Gastroesophageal sphincter (tissue), 3 donors: ENCODE data around the gene SSRP1.

Experiments
- EP300 ChIP-seq: sonication (generic); formaldehyde crosslinking; IDR thresholded peaks from one replicate; pipeline ENCODE4 v1.6.1; 2017; ENCODE audit warnings: antibody characterized with exemption, mild to moderate bottlenecking
- POLR2A ChIP-seq, 2 donors: fragments of 450-650 bp; IDR thresholded peaks; one replicate each; pipeline ENCODE4 v1.6.1; 2017; ENCODE audit warnings: antibody characterized with exemption in 2 of 2, mild to moderate bottlenecking in 2 of 2, moderate library complexity in 1 of 2
- POLR2AphosphoS5 ChIP-seq: sonication (generic); formaldehyde crosslinking; IDR thresholded peaks from one replicate; pipeline ENCODE4 v1.6.1; 2017; ENCODE audit warnings: antibody characterized with exemption
- TF ChIP-seq, protein P1 (sequence below), 4 experiments: fragments of 200-600 bp in 2 of 4; fragments of 450-650 bp in 2 of 4; sonication (generic) in 1 of 4; IDR thresholded peaks; one replicate each; pipeline ENCODE4 v1.5.1; 2017 to 2019; ENCODE audit warnings: antibody characterized with exemption in 4 of 4, mild to moderate bottlenecking in 2 of 4, moderate library complexity in 2 of 4

DNA sequence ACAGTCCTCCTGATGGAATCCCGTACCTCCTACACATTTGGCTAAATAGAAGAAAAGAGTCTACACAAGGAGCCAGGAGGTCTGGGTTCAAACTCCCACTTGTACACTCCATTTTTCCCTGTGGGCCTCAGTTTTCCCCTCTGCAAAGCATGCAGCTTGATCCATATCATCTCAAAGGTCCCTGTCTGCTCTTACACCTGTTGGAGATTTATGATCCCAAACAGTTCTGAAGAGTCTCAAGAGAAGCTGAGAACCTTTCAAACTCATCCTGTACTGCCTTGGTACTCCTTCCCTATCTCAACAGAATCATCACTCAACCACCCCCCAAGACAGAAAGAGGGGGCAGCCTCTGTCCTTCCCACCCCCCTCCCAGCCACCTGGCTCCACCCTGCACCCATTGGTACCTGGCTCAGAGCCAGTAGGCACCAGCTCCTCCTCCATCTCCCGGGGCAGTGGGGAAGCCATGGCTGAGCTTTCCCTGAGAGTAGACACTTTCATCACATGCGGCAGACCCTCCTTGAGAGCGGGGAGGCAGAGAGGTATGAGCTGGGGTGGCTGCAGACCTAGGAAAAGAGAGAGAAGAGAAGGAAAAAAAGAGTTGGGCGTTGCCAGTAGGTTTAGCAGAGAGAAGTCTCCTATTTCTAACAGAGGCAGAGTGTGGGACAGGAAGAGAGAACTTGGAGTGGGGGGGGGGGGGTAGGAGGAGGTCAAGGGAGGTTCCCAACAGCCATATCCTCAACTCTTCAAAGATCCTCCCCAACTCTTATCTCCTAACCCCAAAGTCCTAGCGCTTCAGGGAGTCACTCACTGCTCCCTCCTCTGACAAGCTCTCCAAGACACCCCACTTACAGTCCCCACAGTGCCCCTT lies 14.1 kb downstream of the SSRP1 start:
- TF ChIP-seq, protein P1, sequence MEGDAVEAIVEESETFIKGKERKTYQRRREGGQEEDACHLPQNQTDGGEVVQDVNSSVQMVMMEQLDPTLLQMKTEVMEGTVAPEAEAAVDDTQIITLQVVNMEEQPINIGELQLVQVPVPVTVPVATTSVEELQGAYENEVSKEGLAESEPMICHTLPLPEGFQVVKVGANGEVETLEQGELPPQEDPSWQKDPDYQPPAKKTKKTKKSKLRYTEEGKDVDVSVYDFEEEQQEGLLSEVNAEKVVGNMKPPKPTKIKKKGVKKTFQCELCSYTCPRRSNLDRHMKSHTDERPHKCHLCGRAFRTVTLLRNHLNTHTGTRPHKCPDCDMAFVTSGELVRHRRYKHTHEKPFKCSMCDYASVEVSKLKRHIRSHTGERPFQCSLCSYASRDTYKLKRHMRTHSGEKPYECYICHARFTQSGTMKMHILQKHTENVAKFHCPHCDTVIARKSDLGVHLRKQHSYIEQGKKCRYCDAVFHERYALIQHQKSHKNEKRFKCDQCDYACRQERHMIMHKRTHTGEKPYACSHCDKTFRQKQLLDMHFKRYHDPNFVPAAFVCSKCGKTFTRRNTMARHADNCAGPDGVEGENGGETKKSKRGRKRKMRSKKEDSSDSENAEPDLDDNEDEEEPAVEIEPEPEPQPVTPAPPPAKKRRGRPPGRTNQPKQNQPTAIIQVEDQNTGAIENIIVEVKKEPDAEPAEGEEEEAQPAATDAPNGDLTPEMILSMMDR (IDR thresholded peaks at IDR 0.05) = no peak
- TF ChIP-seq POLR2A (IDR thresholded peaks at IDR 0.05) (peak in 1 of 2 donors; percentile 1), EP300 (no peak), POLR2AphosphoS5 (no peak)
